Measurements from ENCODE around the gene ANG. TPM values are rescaled to one million over a fixed set of nuclear protein-coding genes. Genes with fewer than 3 reads are reported as not detected.
"Not testable (repeated sequence)": the region's sequence is repeated elsewhere in the genome, so short reads cannot be mapped to it uniquely, and the experiment has no call there.

The ANG gene
- total and polyA plus RNA-seq, 9 donors: 1.9 to 5.0 (median 3.4) TPM

DNA sequence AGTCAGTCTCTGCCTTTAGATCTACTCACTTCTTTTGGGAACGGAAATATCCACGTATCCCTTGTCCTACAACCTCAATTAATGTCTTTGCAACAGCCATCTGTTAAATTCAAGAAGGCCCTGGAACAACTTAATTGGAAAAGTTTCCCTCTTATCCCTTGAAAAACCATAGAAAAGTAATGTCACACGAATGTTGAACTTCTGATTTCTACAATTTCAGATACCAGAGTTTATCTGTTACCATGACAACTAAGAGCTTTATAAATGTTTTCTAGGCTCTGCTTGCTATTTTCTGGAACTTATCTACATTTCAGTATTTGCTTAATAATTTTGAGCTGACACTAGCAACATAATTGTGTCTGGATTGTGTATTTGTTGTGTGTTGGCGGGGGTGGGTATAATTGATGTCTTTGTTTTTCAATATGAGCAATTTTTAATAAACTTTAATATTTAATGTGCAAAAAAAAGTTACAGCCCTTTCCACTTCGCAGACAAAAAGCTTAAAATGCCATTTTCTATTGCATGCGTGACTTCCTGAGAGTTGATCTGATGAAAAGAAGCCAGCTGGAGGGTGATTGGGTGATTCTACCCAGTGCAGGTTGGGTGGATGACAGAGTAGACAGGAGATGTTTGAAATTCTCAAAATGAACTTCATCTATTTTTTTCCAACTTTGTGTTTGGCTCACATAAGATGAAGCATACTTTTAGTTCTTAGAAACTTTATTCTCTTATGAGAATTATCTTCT, 45.3 kb downstream of the ANG start:
- Histone ChIP-seq H3K9me3 (replicated peaks; ENCODE audit: control insufficient read depth, low read depth, low read length) (no peaks in the 10 kb centered on the region), H3K4me1 (ENCODE audit: control insufficient read depth, insufficient read depth, low read length) (no peaks in the 10 kb centered on the region), H3K27me3 (ENCODE audit: control insufficient read depth, insufficient read depth, low read length) (no peaks in the 10 kb centered on the region), H3K4me3 (ENCODE audit: low read length) (no peak overlapping the region), H3K27ac (ENCODE audit: low read length) (no peak overlapping the region), H3K36me3 (ENCODE audit: control insufficient read depth, insufficient read depth, low read length) (no peaks in the 10 kb centered on the region)
- DNase-seq: peak; percentile 19
- WGBS (ENCODE audit: insufficient coverage): 18% methylated on average over 2 of the region's 6 CpGs

DNA sequence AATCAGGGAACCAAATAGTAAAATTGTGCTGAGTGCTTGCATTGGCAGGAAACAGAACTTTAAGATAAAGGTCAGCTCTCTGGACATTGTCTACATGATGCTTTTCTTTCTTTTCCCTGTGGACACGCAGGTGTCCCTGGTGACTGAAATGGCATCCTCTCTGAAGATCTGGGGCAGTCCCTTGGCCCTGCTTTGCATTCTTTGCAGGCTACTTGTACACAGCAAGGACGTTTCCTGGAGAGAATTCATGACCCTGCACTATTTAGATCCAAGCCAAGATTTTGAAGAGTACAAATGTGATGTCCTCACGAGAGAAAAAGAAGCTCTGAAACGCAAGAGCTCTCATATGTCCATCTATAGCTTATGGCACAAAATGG, 45.9 kb downstream of the ANG start:
- no peak overlapping the region for H3K27ac ChIP-seq (ENCODE audit: low read length)
- no peaks in the 10 kb centered on the region for H3K27me3 ChIP-seq (ENCODE audit: control insufficient read depth, insufficient read depth, low read length)
- no peaks in the 10 kb centered on the region for H3K9me3 ChIP-seq (replicated peaks; ENCODE audit: control insufficient read depth, low read depth, low read length)
- H3K36me3 ChIP-seq (ENCODE audit: control insufficient read depth, insufficient read depth, low read length): no peaks in the 10 kb centered on the region
- no peak for DNase-seq
- no peak overlapping the region for H3K4me3 ChIP-seq (ENCODE audit: low read length)
- no peaks in the 10 kb centered on the region for H3K4me1 ChIP-seq (ENCODE audit: control insufficient read depth, insufficient read depth, low read length)
- WGBS (ENCODE audit: insufficient coverage): 64% methylated on average over 1 of the region's 4 CpGs

DNA sequence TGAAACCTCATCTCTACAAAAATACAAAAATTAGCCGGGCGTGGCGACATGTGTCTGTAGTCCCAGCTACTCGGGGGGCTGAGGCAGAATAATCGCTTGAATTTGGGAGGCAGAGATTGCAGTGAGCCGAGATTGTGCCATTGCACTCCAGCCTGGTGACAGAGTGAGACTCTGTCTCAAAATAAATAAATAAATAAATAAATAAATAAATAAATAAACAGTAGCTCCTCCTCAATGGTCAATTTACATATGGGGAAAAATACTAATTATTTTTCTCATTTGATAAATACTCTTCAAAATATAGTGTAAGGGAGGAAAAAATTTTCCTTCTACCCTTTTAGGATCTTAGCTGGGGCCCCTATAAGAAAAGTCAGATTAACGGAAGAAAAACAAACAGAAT, 49.7 kb downstream of the ANG start:
- H3K4me1 ChIP-seq (ENCODE audit: control insufficient read depth, insufficient read depth, low read length); H3K4me3 ChIP-seq (ENCODE audit: low read length); H3K36me3 ChIP-seq (ENCODE audit: control insufficient read depth, insufficient read depth, low read length); DNase-seq; H3K27ac ChIP-seq (ENCODE audit: low read length); H3K9me3 ChIP-seq (replicated peaks; ENCODE audit: control insufficient read depth, low read depth, low read length); H3K27me3 ChIP-seq (ENCODE audit: control insufficient read depth, insufficient read depth, low read length): not testable (repeated sequence)
- no CpG with 5 or more reads among the region's 7 CpGs for WGBS (ENCODE audit: insufficient coverage)

DNA sequence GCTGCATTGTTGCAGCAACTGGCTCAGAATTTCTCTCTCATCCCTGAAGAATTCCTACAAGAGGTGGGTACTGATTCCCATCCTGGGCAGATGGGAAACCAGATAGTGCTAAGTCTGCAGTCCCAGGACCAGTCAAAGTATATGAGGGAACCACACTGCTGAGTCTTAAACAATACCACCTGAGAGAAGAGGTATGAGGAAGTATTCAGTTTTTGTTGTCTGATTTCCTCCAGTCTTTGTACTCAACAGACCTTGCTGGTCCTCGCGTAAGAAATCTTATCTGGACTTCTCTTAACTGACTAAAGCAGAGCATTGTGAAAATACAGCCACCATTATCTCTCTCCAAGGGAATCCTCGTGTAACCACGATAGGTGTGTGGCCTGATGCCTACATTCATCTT, 53.6 kb downstream of the ANG start:
- Histone ChIP-seq H3K27me3 (ENCODE audit: control insufficient read depth, insufficient read depth, low read length) (no peaks in the 10 kb centered on the region), H3K36me3 (ENCODE audit: control insufficient read depth, insufficient read depth, low read length) (no peaks in the 10 kb centered on the region), H3K9me3 (replicated peaks; ENCODE audit: control insufficient read depth, low read depth, low read length) (no peaks in the 10 kb centered on the region), H3K4me3 (ENCODE audit: low read length) (no peak overlapping the region), H3K4me1 (ENCODE audit: control insufficient read depth, insufficient read depth, low read length) (no peaks in the 10 kb centered on the region), H3K27ac (ENCODE audit: low read length) (no peak overlapping the region)
- DNase-seq: no peak
- WGBS (ENCODE audit: insufficient coverage): no CpG with 5 or more reads among the region's 4 CpGs

DNA sequence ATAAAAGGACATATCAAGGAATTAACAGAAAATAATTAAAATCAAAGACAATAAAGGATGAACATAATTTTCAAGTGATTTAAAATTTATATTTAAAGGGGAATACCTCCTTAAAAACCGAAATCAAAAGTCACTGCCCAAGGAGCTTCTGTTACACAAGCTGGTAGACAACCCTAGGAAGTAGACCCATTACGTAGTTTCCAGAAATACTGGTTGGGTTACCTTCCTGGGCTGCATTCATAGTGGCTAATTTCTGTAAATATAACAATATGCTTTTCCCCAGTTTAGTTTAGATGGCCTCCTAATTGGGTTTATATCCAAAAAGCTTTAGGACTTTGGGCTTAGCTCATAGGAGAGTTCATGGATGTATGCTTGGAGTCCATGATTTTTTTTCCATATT, 55.0 kb downstream of the ANG start:
- H3K4me1 ChIP-seq (ENCODE audit: control insufficient read depth, insufficient read depth, low read length): no peaks in the 10 kb centered on the region
- DNase-seq: no peak
- WGBS (ENCODE audit: insufficient coverage): no CpG with 5 or more reads among the region's 2 CpGs
- H3K9me3 ChIP-seq (replicated peaks; ENCODE audit: control insufficient read depth, low read depth, low read length): no peaks in the 10 kb centered on the region
- no peaks in the 10 kb centered on the region for H3K36me3 ChIP-seq (ENCODE audit: control insufficient read depth, insufficient read depth, low read length)
- no peak overlapping the region for H3K27ac ChIP-seq (ENCODE audit: low read length)
- H3K4me3 ChIP-seq (ENCODE audit: low read length): no peak overlapping the region
- no peaks in the 10 kb centered on the region for H3K27me3 ChIP-seq (ENCODE audit: control insufficient read depth, insufficient read depth, low read length)

Other genes starting within 250 kb of the ANG start
- 28.8 TPM for gene OSGEP, start 234.0 kb upstream of the ANG start, total RNA-seq
- 10 to 100 TPM; 26.4 to 47.5 (median 34.0) TPM for gene OSGEP, start 234.0 kb upstream of the ANG start, polyA plus RNA-seq (ENCODE audit: insufficient read depth in 1 of 8, insufficient read length in 8 of 8, low replicate concordance in 1 of 8)
- gene APEX1, start 233.5 kb upstream of the ANG start, total RNA-seq: 60.0 TPM
- gene APEX1, start 233.5 kb upstream of the ANG start, polyA plus RNA-seq (ENCODE audit: insufficient read depth in 1 of 8, insufficient read length in 8 of 8, low replicate concordance in 1 of 8): 100 to 1,000 TPM; 175 to 205 (median 185) TPM
- gene PIP4P1, start 227.3 kb upstream of the ANG start, total RNA-seq: 13.7 TPM
- 10 to 100 TPM; 19.4 to 25.4 (median 20.5) TPM for gene PIP4P1, start 227.3 kb upstream of the ANG start, polyA plus RNA-seq (ENCODE audit: insufficient read depth in 1 of 8, insufficient read length in 8 of 8, low replicate concordance in 1 of 8)
- gene PNP, start 219.4 kb upstream of the ANG start, total RNA-seq: 8.9 TPM
- 10 to 100 TPM in 7 of 8 donors, 1 to 10 TPM in 1; 9.8 to 16.5 (median 11.6) TPM for gene PNP, start 219.4 kb upstream of the ANG start, polyA plus RNA-seq (ENCODE audit: insufficient read depth in 1 of 8, insufficient read length in 8 of 8, low replicate concordance in 1 of 8)
- 0.09 TPM for gene RNASE10, start 183.2 kb upstream of the ANG start, total RNA-seq
- under 1 TPM in 3 of 8 donors, not detected in 5; 0.16 to 0.27 (median 0.23) TPM for gene RNASE10, start 183.2 kb upstream of the ANG start, polyA plus RNA-seq (ENCODE audit: insufficient read depth in 1 of 8, insufficient read length in 8 of 8, low replicate concordance in 1 of 8)
- not detected for gene RNASE9, start 127.7 kb upstream of the ANG start, total RNA-seq
- gene RNASE9, start 127.7 kb upstream of the ANG start, polyA plus RNA-seq (ENCODE audit: insufficient read depth in 1 of 8, insufficient read length in 8 of 8, low replicate concordance in 1 of 8): not detected
- not detected for gene RNASE11, start 100.8 kb upstream of the ANG start, total RNA-seq
- gene RNASE11, start 100.8 kb upstream of the ANG start, polyA plus RNA-seq (ENCODE audit: insufficient read depth in 1 of 8, insufficient read length in 8 of 8, low replicate concordance in 1 of 8): not detected
- gene RNASE12, start 97.4 kb upstream of the ANG start, total RNA-seq: not detected
- gene RNASE12, start 97.4 kb upstream of the ANG start, polyA plus RNA-seq (ENCODE audit: insufficient read depth in 1 of 8, insufficient read length in 8 of 8, low replicate concordance in 1 of 8): not detected
- not detected for gene OR6S1, start 47.1 kb upstream of the ANG start, total RNA-seq
- gene OR6S1, start 47.1 kb upstream of the ANG start, polyA plus RNA-seq (ENCODE audit: insufficient read depth in 1 of 8, insufficient read length in 8 of 8, low replicate concordance in 1 of 8): not detected
- 18.4 TPM for gene RNASE4, start 4.2 kb upstream of the ANG start, total RNA-seq
- 1 to 10 TPM; 2.4 to 8.4 (median 4.9) TPM for gene RNASE4, start 4.2 kb upstream of the ANG start, polyA plus RNA-seq (ENCODE audit: insufficient read depth in 1 of 8, insufficient read length in 8 of 8, low replicate concordance in 1 of 8)
- not detected for gene EDDM3A, start 57.1 kb downstream of the ANG start, total RNA-seq
- gene EDDM3A, start 57.1 kb downstream of the ANG start, polyA plus RNA-seq (ENCODE audit: insufficient read depth in 1 of 8, insufficient read length in 8 of 8, low replicate concordance in 1 of 8): not detected
- not detected for gene EDDM3B, start 79.6 kb downstream of the ANG start, total RNA-seq
- gene EDDM3B, start 79.6 kb downstream of the ANG start, polyA plus RNA-seq (ENCODE audit: insufficient read depth in 1 of 8, insufficient read length in 8 of 8, low replicate concordance in 1 of 8): not detected
- gene RNASE6, start 92.5 kb downstream of the ANG start, total RNA-seq: 4.8 TPM
- 1 to 10 TPM; 5.0 to 7.9 (median 5.7) TPM for gene RNASE6, start 92.5 kb downstream of the ANG start, polyA plus RNA-seq (ENCODE audit: insufficient read depth in 1 of 8, insufficient read length in 8 of 8, low replicate concordance in 1 of 8)
- gene RNASE1, start 114.1 kb downstream of the ANG start, total RNA-seq: 204 TPM
- 100 to 1,000 TPM; 135 to 259 (median 209) TPM for gene RNASE1, start 114.1 kb downstream of the ANG start, polyA plus RNA-seq (ENCODE audit: insufficient read depth in 1 of 8, insufficient read length in 8 of 8, low replicate concordance in 1 of 8)
- not detected for gene RNASE3, start 202.6 kb downstream of the ANG start, total RNA-seq
- gene RNASE3, start 202.6 kb downstream of the ANG start, polyA plus RNA-seq (ENCODE audit: insufficient read depth in 1 of 8, insufficient read length in 8 of 8, low replicate concordance in 1 of 8): 1 to 10 TPM in 1 of 8 donors, under 1 TPM in 6, not detected in 1; 0.18 to 1.1 (median 0.32) TPM

Measured in muscle of leg (tissue), 11 donors.